WI38 (cell line): Measurements from ENCODE around the gene PHAF1.

Source experiments
- H3K4me3 ChIP-seq: 2 replicates; pipeline ENCODE4 v1.5.1; 2011; ENCODE audit warnings: low read depth, mild to moderate bottlenecking, control low read depth, low read length
- CTCF ChIP-seq: IDR thresholded peaks from 2 replicates; pipeline ENCODE4 v1.5.1; 2012; ENCODE audit warnings: low read depth, mild to moderate bottlenecking, control low read depth, low read length

PHAF1 gene

GRCh38 chr16:67188323-67188722 is 78.6 kb downstream of the PHAF1 start:
- TF ChIP-seq CTCF, result no peak
- H3K4me3 ChIP-seq, result no peak overlapping the region

- TF ChIP-seq CTCF, result no peak
- H3K4me3 ChIP-seq, result no peak overlapping the region
These were observed 79.1 kb downstream of the PHAF1 start for GRCh38 chr16:67188798-67189197.

- no peak for TF ChIP-seq CTCF
- H3K4me3 ChIP-seq, result no peak within 1 kb of the TSS
These were observed 80.3 kb downstream of the PHAF1 start, which contains the start of gene EXOC3L1 for GRCh38 chr16:67190041-67190440. Gene EXOC3L1, minus strand, starts transcription at chr16:67190136. Its CDS starts 460 bp downstream, at chr16:67189676.

GRCh38 chr16:67190448-67191399 is 81.0 kb downstream of the PHAF1 start:
- no peak for TF ChIP-seq CTCF
- H3K4me3 ChIP-seq, result no peak overlapping the region

- no peak for TF ChIP-seq CTCF
- H3K4me3 ChIP-seq, result peak overlapping the region; percentile 97
These were observed 81.8 kb downstream of the PHAF1 start for GRCh38 chr16:67191411-67191994.

GRCh38 chr16:67191995-67192681 is 82.4 kb downstream of the PHAF1 start, which contains the start of gene E2F4:
Gene E2F4, plus strand, starts transcription at chr16:67192155. Its CDS starts 73 bp downstream, at chr16:67192228.
- no peak for TF ChIP-seq CTCF
- peak within 1 kb of the TSS; percentile 97 for H3K4me3 ChIP-seq
